A549 (cell line): Measurements from ENCODE around the gene E2F7. TPM values are rescaled to one million over a fixed set of nuclear protein-coding genes. Genes with fewer than 3 reads are reported as not detected.

Experiments
- ATAC-seq, 2 experiments: fragments of 200-7000 bp in 1 of 2; fragments of >200 bp in 1 of 2; cut with Nextera tagmentation in 1 of 2; cut with Tn5 transposase in 1 of 2; 3 replicates each; pipeline versions ENCODE4 v1.8.0 to v1.9.1; 2018 to 2020; ENCODE audit warnings: mild to moderate bottlenecking in 1 of 2, moderate library complexity in 1 of 2
- CTCF ChIA-PET: fragments of 300-600 bp; sonication (Branson Sonifier 250); formaldehyde crosslinking; extraction: SDS; loops from one replicate; lab custom pipeline; 2021; ENCODE audit warnings: antibody characterized with exemption, inconsistent platforms; lab: Yijun Ruan, JAX
- POLR2A ChIA-PET: fragments of 350-600 bp; formaldehyde crosslinking; extraction: SDS; loops from one replicate; lab custom pipeline; 2021; ENCODE audit warnings: antibody characterized with exemption, inconsistent platforms; lab: Yijun Ruan, JAX
- DNase-seq, 2 experiments: peaks; one replicate each; pipeline versions ENCODE4 v3.0.0 to v3.0.0-alpha.2; 2011 to 2016; ENCODE audit warnings: low read depth in 1 of 2, low spot score in 1 of 2
- FAIRE-seq: peaks from 2 replicates; lab custom pipeline; 2011; peaks lifted over from hg19 to GRCh38; lab: Jason Lieb, UNC
- H3K27ac ChIP-seq, 2 experiments: fragments of >200 bp; sonication (Bioruptor Twin); formaldehyde crosslinking; 3 replicates each; pipeline ENCODE4 v1.5.1; 2016 to 2017
- H3K4me1 ChIP-seq: fragments of >200 bp; sonication (Bioruptor Twin); formaldehyde crosslinking; 3 replicates; pipeline ENCODE4 v1.6.1; 2016
- H3K4me2 ChIP-seq: fragments of >200 bp; sonication (Bioruptor Twin); formaldehyde crosslinking; 3 replicates; pipeline ENCODE4 v1.6.1; 2016
- H3K4me3 ChIP-seq: fragments of >200 bp; sonication (Bioruptor Twin); formaldehyde crosslinking; 3 replicates; pipeline ENCODE4 v1.5.1; 2016
- H3K9me3 ChIP-seq: fragments of >200 bp; sonication (Bioruptor Twin); formaldehyde crosslinking; 3 replicates; pipeline ENCODE4 v1.6.1; 2016
- CBX2 ChIP-seq: fragments of 200-600 bp; sonication (generic); IDR thresholded peaks from 2 replicates; pipeline ENCODE4 v1.6.1; 2016; ENCODE audit warnings: low read depth, mild to moderate bottlenecking, borderline replicate concordance
- CHD2 ChIP-seq: fragments of 150-350 bp; IDR thresholded peaks from 2 replicates; pipeline ENCODE4 v1.6.1; 2014; ENCODE audit warnings: low read length; ENCODE audit not compliant: partially characterized antibody
- EHF ChIP-seq: fragments of 250-450 bp; sonication (Bioruptor Pico); IDR thresholded peaks from 2 replicates; pipeline ENCODE4 v1.5.0; 2020; ENCODE audit warnings: mild to moderate bottlenecking
- EHMT2 ChIP-seq: fragments of 200-600 bp; sonication (generic); IDR thresholded peaks from 2 replicates; pipeline ENCODE4 v1.6.1; 2016; ENCODE audit warnings: antibody characterized with exemption, low read depth, mild to moderate bottlenecking, moderate library complexity
- GATA3 ChIP-seq: IDR thresholded peaks from 2 replicates; pipeline ENCODE4 v1.6.1; 2012; ENCODE audit warnings: borderline replicate concordance
- HOXB13 ChIP-seq: fragments of 250-450 bp; sonication (Bioruptor Pico); IDR thresholded peaks from 2 replicates; pipeline ENCODE4 v1.5.0; 2020; ENCODE audit warnings: low read depth, mild to moderate bottlenecking, moderate library complexity
- KDM5A ChIP-seq: fragments of 200-600 bp; sonication (generic); IDR thresholded peaks from 2 replicates; pipeline ENCODE4 v1.6.1; 2016; ENCODE audit warnings: antibody characterized with exemption, mild to moderate bottlenecking
- MAFK ChIP-seq: fragments of 450-650 bp; IDR thresholded peaks from 2 replicates; pipeline ENCODE4 v1.6.1; 2014; ENCODE audit not compliant: partially characterized antibody
- MYC ChIP-seq: IDR thresholded peaks from 2 replicates; pipeline ENCODE4 v1.6.1; 2012; ENCODE audit warnings: mild to moderate bottlenecking, inconsistent platforms, low read length, improper control_type of control experiment, borderline replicate concordance
- NPAS2 ChIP-seq: fragments of 250-450 bp; sonication (Bioruptor Pico); IDR thresholded peaks from 2 replicates; pipeline ENCODE4 v1.8.0; 2022; ENCODE audit warnings: mild to moderate bottlenecking, moderate library complexity, borderline replicate concordance
- PBX3 ChIP-seq: IDR thresholded peaks from 2 replicates; pipeline ENCODE4 v1.6.1; 2012
- REST ChIP-seq: fragments of 200-600 bp; sonication (generic); IDR thresholded peaks from 2 replicates; pipeline ENCODE4 v1.6.1; 2016; ENCODE audit warnings: antibody characterized with exemption, mild to moderate bottlenecking, moderate library complexity
- TP53 ChIP-seq: fragments of 250-450 bp; sonication (Bioruptor Pico); IDR thresholded peaks from 2 replicates; pipeline ENCODE4 v1.5.0; 2021; ENCODE audit warnings: mild to moderate bottlenecking, moderate library complexity
- WGBS: methylation state at CpG from one replicate; pipeline ENCODE4 v1.1.6; 2017; ENCODE audit errors: missing lambda C conversion rate; 5-methylcytosine and 5-hydroxymethylcytosine counted together
- polyA plus RNA-seq, 4 experiments: library from polyadenylated mRNA; depleted of rRNA in 3 of 4; stranded (reverse); fragments of >200 nt; fragmentation: RNase III in 1 of 4; extraction: RNeasy Plus Mini Kit Qiagen cat#74134 plus additional on column Dnase treatment in 1 of 4; gene quantifications; 2 replicates in 3 of 4; 3 replicates in 1 of 4; pipeline ENCODE4 v1.2.3, GENCODE V29; 2011 to 2017

E2F7 gene
- polyA plus RNA-seq, 2 of the 4 experiments (the other 2 are of a cell fraction): 5.0 to 12.2 TPM

DNA sequence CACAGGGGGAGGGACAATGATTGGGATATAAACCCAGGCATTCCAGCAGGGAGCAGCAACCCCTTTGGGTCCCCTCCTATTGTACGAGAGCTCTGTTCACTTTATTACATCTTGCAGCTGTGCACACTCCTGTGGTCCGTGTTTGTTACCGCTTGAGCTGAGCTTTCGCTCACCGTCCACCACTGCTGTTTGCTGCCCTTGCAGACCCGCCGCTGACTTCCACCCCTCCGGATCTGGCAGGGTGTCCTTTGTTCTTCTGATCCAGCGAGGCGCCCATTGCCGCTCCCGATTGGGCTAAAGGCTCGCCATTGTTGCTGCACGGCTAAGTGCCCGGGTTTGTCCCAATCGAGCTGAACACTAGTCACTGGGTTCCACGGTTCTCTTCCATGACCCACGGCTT is 64.1 kb downstream of the E2F7 start:
- POLR2A ChIA-PET: no interaction called here
- TF ChIP-seq TP53 (CRISPR knock-in tag): no peak
- 48% methylated on average over 18 of the region's 18 CpGs for WGBS

DNA sequence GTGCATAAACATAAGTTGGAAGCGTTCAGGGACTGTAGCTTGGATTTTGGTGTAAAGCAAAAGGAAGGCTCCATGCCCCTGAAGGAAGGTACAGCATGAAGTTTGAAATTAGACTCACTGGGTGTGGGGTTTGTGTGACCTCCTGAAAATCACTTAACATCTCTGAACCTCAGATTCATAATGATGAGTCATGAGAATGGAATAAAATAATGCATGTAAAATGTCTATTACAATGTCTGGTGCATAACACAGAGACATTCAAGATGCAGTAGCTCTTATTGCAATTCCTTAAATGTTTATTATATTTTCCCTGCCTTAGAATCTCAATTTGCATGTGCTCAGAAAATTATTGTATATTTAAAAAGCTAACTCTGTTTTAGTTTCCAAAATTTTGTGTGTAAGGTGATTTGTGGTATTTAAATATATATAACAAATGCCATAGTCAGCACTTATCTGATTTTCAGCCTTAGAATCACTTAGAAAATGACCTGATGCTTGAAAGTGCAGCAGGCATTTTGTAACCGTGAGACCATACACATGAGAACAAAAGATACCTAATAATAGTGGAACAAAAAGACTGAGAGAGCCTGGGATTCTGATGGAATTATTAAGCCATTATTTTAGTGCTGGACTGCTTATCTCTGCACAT is 66.3 kb downstream of the E2F7 start:
- TF ChIP-seq CHD2 (no peak), GATA3 (no peak), MAFK (peak; percentile 77), PBX3 (no peak)
- no peak for FAIRE-seq
- ATAC-seq: no peak
- Histone ChIP-seq H3K4me1 (no peaks in the 10 kb centered on the region), H3K4me3 (no peak overlapping the region), H3K4me2 (no peak overlapping the region), H3K9me3 (no peaks in the 10 kb centered on the region), H3K27ac (no peak overlapping the region)
- DNase-seq: no peak
- CTCF ChIA-PET: interaction anchor here (7.1 kb wide), 1 partner anchor 11 kb away, joined by 38 read pairs; no protein-coding TSS in a partner anchor
- POLR2A ChIA-PET: no interaction called here
- WGBS: 28% methylated on average over 2 of the region's 2 CpGs

More for the DNA sequence above, 64.1 kb downstream of the E2F7 start:
- DNase-seq (no peak), FAIRE-seq (no peak), ATAC-seq (0 out of 6 replicates have a peak, but pooled peaks of 1 of the 2 experiments have one; percentile 20)
- CTCF ChIA-PET: interaction anchor here (0.8 to 7.1 kb wide), 4 partner anchors 9 to 210 kb away, joined by 3 to 38 read pairs (median 3); no protein-coding TSS in a partner anchor
- Histone ChIP-seq H3K4me3 (no peak overlapping the region), H3K4me2 (no peak overlapping the region), H3K27ac (no peak overlapping the region), H3K9me3 (no peaks in the 10 kb centered on the region), H3K4me1 (no peaks in the 10 kb centered on the region)

DNA sequence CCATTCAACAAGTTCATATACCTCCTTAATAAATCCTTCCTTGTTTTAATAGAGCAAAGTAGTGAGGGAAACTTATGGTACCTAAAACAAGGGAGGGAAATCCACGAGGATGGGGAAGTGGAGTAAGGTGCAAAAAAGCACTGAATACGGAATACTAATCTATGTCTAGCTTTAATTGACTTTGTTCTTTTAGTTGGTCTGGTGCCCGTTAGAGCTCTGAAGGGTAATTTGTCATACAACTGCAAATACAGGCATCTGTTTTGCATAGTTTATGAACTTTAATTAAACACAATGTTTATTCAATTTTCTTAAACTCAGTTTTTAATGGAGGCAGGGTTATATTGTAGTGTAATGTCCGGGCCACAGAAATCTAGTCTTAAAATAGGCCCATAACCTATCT is 67.0 kb downstream of the E2F7 start:
- CTCF ChIA-PET: interaction anchor here (7.1 kb wide), 1 partner anchor 12 kb away, joined by 38 read pairs; no protein-coding TSS in a partner anchor
- FAIRE-seq (no peak), ATAC-seq (no peak)
- POLR2A ChIA-PET: no interaction called here
- Histone ChIP-seq H3K27ac (no peak overlapping the region), H3K9me3 (no peaks in the 10 kb centered on the region)
- TF ChIP-seq KDM5A: no peak
- no peak for TF ChIP-seq NPAS2 (CRISPR knock-in tag)
- TF ChIP-seq HOXB13: no peak
- no peak for TF ChIP-seq EHMT2
- no peak for TF ChIP-seq EHF
- TF ChIP-seq CBX2: no peak
- TF ChIP-seq MAFK: no peak
- no peak for TF ChIP-seq REST
- TF ChIP-seq MYC: no peak
- TF ChIP-seq, all 56 proteins: peak for 0
- DNase-seq: no peak
- no peaks in the 10 kb centered on the region for H3K4me1 ChIP-seq
- WGBS: 14% methylated on average over 4 of the region's 4 CpGs
- H3K4me3 ChIP-seq: no peak overlapping the region
- no peak overlapping the region for H3K4me2 ChIP-seq
